Nephron (organoid): ENCODE measurements around the gene OR1M1.

Experiments
- H3K27ac Mint-ChIP-seq, 3 experiments: 2 replicates each; pipeline ENCODE4 v1.8.0; 2020; ENCODE audit warnings: mixed read lengths in 3 of 3, mild to moderate bottlenecking in 2 of 3, moderate library complexity in 1 of 3
- H3K27me3 Mint-ChIP-seq: 2 replicates; pipeline ENCODE4 v1.8.0; 2021; ENCODE audit warnings: low read depth, mild to moderate bottlenecking, moderate library complexity, mixed read lengths
- H3K36me3 Mint-ChIP-seq: 2 replicates; pipeline ENCODE4 v1.8.0; 2020; ENCODE audit warnings: low read depth, mixed read lengths
- H3K4me1 Mint-ChIP-seq: 2 replicates; pipeline ENCODE4 v1.8.0; 2020; ENCODE audit warnings: mixed read lengths
- H3K4me3 Mint-ChIP-seq, 3 experiments: 2 replicates each; pipeline ENCODE4 v1.8.0; 2020; ENCODE audit warnings: mild to moderate bottlenecking in 3 of 3, mixed read lengths in 3 of 3, moderate library complexity in 2 of 3
- H3K9me3 Mint-ChIP-seq: 2 replicates; pipeline ENCODE4 v1.8.0; 2020; ENCODE audit warnings: mixed read lengths
- CTCF ChIP-seq, 3 experiments: fragments of 200-600 bp; sonication (generic); IDR thresholded peaks; one replicate each; pipeline ENCODE4 v1.5.0; 2021; ENCODE audit warnings: antibody characterized with exemption in 3 of 3; ENCODE audit not compliant: unreplicated experiment in 3 of 3

OR1M1 gene

GRCh38 chr19:9130965-9131364 lies 44.1 kb downstream of the OR1M1 start:
- TF ChIP-seq CTCF (IDR thresholded peaks at IDR 0.05; ENCODE audit: unreplicated experiment in 3 of 3), result no peak
- Mint-ChIP-seq H3K36me3 (no peaks in the 10 kb centered on the region), H3K4me1 (no peaks in the 10 kb centered on the region), H3K27me3 (peaks cover 18% of the 10 kb centered on the region), H3K27ac (no peak overlapping the region), H3K9me3 (peaks cover 3% of the 10 kb centered on the region), H3K4me3 (no peak overlapping the region)

- no peaks in the 10 kb centered on the region for H3K4me1 Mint-ChIP-seq
- no peak overlapping the region for H3K27ac Mint-ChIP-seq
- H3K4me3 Mint-ChIP-seq, result no peak overlapping the region
These were observed 45.6 kb downstream of the OR1M1 start for GRCh38 chr19:9132422-9132821.

GRCh38 chr19:9139609-9140158 lies 52.8 kb downstream of the OR1M1 start:
- peaks cover 13% of the 10 kb centered on the region for H3K4me1 Mint-ChIP-seq
- H3K27me3 Mint-ChIP-seq, result no peaks in the 10 kb centered on the region
- H3K4me3 Mint-ChIP-seq, result peak overlapping the region; percentile 98 to 100 (median 99)
- peaks cover 15% of the 10 kb centered on the region for H3K9me3 Mint-ChIP-seq
- peak overlapping the region; percentile 82 to 97 (median 95) for H3K27ac Mint-ChIP-seq
- peaks cover 44% of the 10 kb centered on the region for H3K36me3 Mint-ChIP-seq
- no peak for TF ChIP-seq CTCF (IDR thresholded peaks at IDR 0.05; ENCODE audit: unreplicated experiment in 3 of 3)

More at GRCh38 chr19:9132422-9132821, 45.6 kb downstream of the OR1M1 start:
- Mint-ChIP-seq H3K36me3 (no peaks in the 10 kb centered on the region), H3K9me3 (no peaks in the 10 kb centered on the region), H3K27me3 (peaks cover 8% of the 10 kb centered on the region)
- TF ChIP-seq CTCF (IDR thresholded peaks at IDR 0.05; ENCODE audit: unreplicated experiment in 3 of 3), result no peak

- TF ChIP-seq CTCF (IDR thresholded peaks at IDR 0.05; ENCODE audit: unreplicated experiment in 3 of 3), result no peak
- no peaks in the 10 kb centered on the region for H3K27me3 Mint-ChIP-seq
- peak within 1 kb of the TSS; percentile 82 to 97 (median 95) for H3K27ac Mint-ChIP-seq
- peaks cover 50% of the 10 kb centered on the region for H3K36me3 Mint-ChIP-seq
- H3K4me3 Mint-ChIP-seq, result peak within 1 kb of the TSS; percentile 98 to 100 (median 99)
- H3K9me3 Mint-ChIP-seq, result peaks cover 19% of the 10 kb centered on the region
- peaks cover 13% of the 10 kb centered on the region for H3K4me1 Mint-ChIP-seq
These were observed 53.5 kb downstream of the OR1M1 start, which contains the start of gene ZNF317 for GRCh38 chr19:9140159-9140874. TSS of gene ZNF317 (plus strand) at chr19:9140397. CDS start at chr19:9156017, 15,620 bp downstream.

- peaks cover 12% of the 10 kb centered on the region for H3K4me1 Mint-ChIP-seq
- peaks cover 95% of the 10 kb centered on the region for H3K36me3 Mint-ChIP-seq
- no peak overlapping the region for H3K27ac Mint-ChIP-seq
- peak overlapping the region; percentile 46 to 56 (median 51) for H3K4me3 Mint-ChIP-seq
- no peak for TF ChIP-seq CTCF (IDR thresholded peaks at IDR 0.05; ENCODE audit: unreplicated experiment in 3 of 3)
- H3K9me3 Mint-ChIP-seq, result peaks cover 57% of the 10 kb centered on the region
- H3K27me3 Mint-ChIP-seq, result no peaks in the 10 kb centered on the region
These were observed 58.1 kb downstream of the OR1M1 start for GRCh38 chr19:9144920-9145319.
